CD4-positive, alpha-beta T cell treated with Interferon gamma for 1 hour (primary cell): ENCODE measurements around the gene HLF.

Experiments
- DNase-seq: peaks from one replicate; pipeline ENCODE4 v3.0.0-alpha.2; 2020

HLF gene

GRCh38 chr17:55275894-55276804 is 11.4 kb downstream of the HLF start:
- no peak for DNase-seq

- DNase-seq, result no peak
Measured at GRCh38 chr17:55278173-55278961, 13.6 kb downstream of the HLF start.

GRCh38 chr17:55279203-55279602 is 14.4 kb downstream of the HLF start:
- DNase-seq, result no peak

- DNase-seq, result no peak
Measured at GRCh38 chr17:55279788-55280187, 15.0 kb downstream of the HLF start.

GRCh38 chr17:55280212-55280611 is 15.5 kb downstream of the HLF start:
- no peak for DNase-seq

- no peak for DNase-seq
Measured at GRCh38 chr17:55281649-55282378, 17.1 kb downstream of the HLF start.

- no peak for DNase-seq
Measured at GRCh38 chr17:55282379-55282702, 17.6 kb downstream of the HLF start.

- no peak for DNase-seq
Measured at GRCh38 chr17:55282741-55283140, 18.0 kb downstream of the HLF start.

GRCh38 chr17:55283256-55283965 is 18.7 kb downstream of the HLF start:
- no peak for DNase-seq

GRCh38 chr17:55284001-55284884 is 19.5 kb downstream of the HLF start:
- no peak for DNase-seq

GRCh38 chr17:55284944-55285339 is 20.2 kb downstream of the HLF start:
- no peak for DNase-seq

- no peak for DNase-seq
Measured at GRCh38 chr17:55285340-55286301, 20.9 kb downstream of the HLF start.

GRCh38 chr17:55286681-55287589 is 22.2 kb downstream of the HLF start:
- DNase-seq, result no peak

- DNase-seq, result no peak
Measured at GRCh38 chr17:55288356-55289105, 23.8 kb downstream of the HLF start.

- no peak for DNase-seq
Measured at GRCh38 chr17:55289106-55289446, 24.3 kb downstream of the HLF start.

- no peak for DNase-seq
Measured at GRCh38 chr17:55289978-55290377, 25.2 kb downstream of the HLF start.

- no peak for DNase-seq
Measured at GRCh38 chr17:55290492-55291113, 25.8 kb downstream of the HLF start.

GRCh38 chr17:55291114-55291507 is 26.4 kb downstream of the HLF start:
- DNase-seq, result no peak
